WTC11 (cell line): ENCODE measurements around the gene BMP4.

Experiments used
- CBFB ChIP-seq: sonication (generic); formaldehyde crosslinking; IDR thresholded peaks from 2 replicates; pipeline ENCODE4 v1.8.1; 2022; ENCODE audit warnings: mild to moderate bottlenecking, low read depth, missing genetic modification reagents
- CTCF ChIP-seq: fragments of 200-600 bp; IDR thresholded peaks from 2 replicates; pipeline ENCODE4 v1.8.0; 2022; ENCODE audit warnings: antibody characterized with exemption
- ETV6 ChIP-seq: sonication (generic); formaldehyde crosslinking; IDR thresholded peaks from 2 replicates; pipeline ENCODE4 v1.8.1; 2022; ENCODE audit warnings: mild to moderate bottlenecking, missing genetic modification reagents
- SOX15 ChIP-seq: fragments of 250-450 bp; sonication (Bioruptor Pico); IDR thresholded peaks from 2 replicates; pipeline ENCODE4 v1.9.0; 2021; ENCODE audit warnings: mild to moderate bottlenecking

GRCh38 chr14:53946404-53947093, 10.1 kb downstream of the BMP4 start:
- no peak for TF ChIP-seq CTCF
- TF ChIP-seq SOX15 (CRISPR knock-in tag), result no peak
- TF ChIP-seq ETV6 (CRISPR knock-in tag), result no peak
- no peak for TF ChIP-seq CBFB (CRISPR knock-in tag)
